Measurements from ENCODE around the gene PLEKHG3.

The PLEKHG3 gene

DNA sequence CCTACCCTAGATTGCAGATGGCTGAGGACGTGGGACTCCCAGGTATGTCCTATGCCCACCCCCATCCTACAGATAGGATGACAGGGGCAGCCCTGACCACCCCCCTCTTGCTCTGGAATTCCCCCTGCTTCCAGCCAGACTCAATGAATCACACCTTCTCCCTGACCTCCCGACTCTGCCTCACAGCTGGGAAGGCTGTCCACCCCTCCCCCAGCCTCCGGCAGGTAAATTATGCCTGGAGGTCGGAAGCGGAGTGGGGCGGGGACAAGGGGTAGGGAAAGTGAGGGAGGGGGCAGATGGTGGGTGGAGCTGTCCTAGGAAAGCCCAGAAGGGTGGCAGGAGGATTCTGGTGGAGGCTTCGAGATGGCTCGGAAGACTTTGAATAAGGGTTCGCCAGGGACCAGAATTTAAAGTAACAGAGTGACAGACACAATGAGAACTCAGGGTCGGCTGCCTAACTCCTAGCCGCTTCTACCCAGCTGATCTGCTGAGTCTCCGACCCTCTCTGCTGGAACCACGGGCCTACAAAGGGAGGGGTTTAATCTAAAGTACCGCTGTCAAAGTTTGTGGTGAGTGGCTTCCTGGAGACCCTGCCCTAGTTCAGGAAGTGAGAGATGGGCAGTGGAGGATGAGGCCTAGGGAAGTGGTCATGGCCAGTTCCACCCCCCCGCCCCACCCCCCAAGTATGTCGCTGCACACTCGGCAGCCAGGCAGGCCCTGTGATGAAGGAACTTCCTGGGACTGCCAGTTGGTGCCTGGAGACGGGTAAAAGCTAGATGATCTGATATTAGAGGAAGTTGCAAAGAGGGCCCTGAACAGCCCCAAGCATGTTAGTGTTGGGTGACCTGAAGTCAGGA lies 4.2 kb downstream of the PLEKHG3 start:
- peak in 1 of 6 experiments; percentile 31 for DNase-seq

DNA sequence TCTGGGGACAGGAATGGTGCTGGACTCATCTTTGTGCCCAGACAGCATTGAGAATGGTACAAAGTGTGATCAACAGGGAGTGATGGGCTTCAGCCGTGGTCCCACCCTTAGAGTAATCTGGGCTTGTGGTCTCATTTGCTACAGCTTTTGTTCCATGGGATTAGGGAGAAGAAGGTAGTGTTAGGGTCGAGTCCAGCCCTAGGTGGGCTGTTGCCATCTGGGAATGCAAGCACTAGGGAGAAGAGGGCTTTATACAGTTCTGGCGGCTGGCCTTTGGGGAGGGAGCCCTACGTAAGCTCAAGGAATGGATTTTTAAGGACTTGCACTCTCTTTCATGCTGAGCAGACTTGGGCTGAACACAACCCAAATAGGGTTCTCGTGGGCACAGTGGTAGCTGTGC lies 4.9 kb downstream of the PLEKHG3 start:
- DNase-seq, result no peak

DNA sequence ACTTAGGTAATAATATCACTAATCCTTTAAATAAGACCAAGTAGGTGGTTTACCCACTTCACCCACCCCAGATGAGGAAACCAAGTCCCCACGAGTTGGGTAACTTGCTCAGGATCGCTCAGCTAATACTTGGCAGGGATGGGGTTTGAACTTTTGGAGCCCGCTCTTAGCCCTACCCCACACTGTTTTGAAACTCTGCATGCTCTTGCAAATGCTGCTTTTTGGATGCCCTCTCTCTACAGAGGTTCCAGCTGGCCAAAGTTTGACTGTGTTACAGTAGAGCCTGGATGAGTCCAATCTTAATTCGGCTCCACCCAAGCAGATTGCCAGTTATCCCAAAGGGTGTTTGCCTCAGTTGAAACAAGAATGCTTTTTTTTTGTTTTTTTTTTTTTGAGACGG lies 6.8 kb downstream of the PLEKHG3 start:
- DNase-seq, result no peak

DNA sequence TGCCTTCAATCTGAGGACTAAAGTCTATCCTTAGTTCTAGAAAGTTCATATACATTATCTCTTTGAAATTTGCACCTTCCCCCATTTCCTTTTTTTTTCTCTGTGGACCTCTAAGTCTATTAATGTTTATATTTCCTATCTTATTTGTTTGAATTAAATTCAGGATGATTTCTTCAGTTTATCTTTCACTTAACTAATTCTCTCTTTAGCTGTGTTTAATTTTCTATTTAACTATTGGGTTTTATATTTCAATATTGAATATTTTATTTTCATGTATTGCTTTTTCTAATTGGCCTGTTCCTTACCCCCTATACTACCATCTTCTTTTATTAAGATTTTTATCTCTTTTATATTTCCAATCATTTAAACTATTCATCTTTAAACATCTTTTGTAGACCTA lies 9.5 kb downstream of the PLEKHG3 start:
- DNase-seq, result no peak

DNA sequence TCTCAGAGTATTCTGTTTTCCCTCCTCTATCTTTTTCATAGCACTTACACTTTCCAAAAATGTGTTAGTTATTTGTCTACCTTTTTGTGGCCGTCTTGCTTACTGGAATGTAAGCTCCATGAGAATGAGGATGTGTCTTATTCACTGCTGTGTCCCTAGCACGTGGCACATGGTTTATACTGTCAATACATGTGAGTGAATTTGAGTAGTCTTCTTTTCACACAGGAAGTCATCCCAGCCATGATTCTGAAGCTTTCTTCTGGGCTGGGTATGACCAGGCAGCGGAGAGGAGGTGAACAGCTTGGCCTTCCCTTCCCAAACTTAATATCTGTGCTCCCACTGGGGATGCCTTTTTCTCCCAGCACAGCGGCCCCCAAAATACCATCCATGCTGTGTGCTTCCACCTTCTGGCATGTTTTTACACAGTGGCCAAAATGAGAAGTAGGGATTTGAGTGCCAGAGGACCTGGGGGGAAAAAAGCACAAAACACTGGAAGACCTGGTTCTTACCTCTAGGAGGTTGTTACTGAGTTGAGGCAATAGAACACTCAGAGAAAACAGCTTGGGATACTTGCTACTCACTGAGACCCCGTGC lies 10.3 kb downstream of the PLEKHG3 start:
- no peak for DNase-seq

DNA sequence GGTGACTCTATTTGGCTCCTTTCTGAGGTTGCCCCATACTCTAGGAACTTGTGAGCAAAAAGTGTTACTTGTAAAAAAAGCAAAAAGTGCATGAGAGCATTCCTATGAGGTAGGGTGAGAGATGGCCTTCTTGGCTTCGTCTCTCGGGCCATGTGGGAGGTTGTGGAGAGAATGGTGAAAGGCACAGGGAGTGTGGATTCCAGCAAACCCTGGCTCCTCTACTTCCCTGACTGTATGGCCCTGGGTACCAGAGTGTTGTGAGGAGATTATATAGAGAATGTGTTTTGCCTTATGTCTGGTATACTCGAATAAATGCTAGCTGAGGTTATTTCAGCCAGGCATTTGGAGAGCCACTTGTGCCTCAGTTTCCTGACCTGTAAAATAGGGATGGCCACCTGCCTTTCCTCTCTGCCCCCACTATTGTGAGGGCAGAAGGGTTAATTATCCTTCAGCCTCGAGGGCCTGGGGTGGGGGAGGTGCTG lies 11.0 kb downstream of the PLEKHG3 start:
- DNase-seq, result no peak

DNA sequence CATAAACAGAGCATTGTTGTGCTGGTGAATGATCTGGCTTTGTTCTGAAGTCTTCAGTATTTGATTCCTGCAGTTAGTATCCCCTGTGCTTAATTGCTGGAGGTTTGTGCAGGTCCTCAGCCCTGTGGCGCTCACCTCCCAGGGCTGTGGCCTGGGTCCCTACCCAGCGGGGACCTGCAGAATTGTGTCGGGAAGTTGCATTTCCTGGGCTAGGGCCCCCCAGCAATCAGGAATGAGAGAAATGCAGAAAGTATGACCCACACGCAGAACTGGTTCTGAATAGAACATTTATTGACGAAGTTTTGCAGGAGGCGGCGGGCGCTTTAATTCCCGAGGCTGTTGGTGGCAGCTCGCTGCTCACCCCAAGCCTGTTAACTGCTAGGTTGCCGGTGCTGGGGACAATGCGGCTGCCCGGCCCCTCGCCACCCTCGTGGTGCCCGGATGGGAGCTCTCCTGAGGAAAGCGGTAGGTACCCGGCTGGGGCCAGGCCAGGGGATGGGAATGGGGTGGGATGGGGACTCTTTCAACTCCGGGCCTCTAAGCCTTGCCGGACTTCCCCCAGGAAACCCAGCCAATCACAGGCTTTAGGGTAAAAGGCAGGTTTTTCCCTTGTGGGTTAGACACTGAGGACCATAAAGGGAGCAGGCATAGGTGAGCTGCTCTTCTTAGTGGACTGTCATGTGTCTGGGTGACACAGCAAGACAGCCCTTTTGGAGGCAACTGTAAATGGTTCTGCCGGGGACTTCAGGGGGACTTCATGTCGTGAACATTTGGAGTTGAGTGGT lies 11.6 kb downstream of the PLEKHG3 start:
- no peak for DNase-seq

DNA sequence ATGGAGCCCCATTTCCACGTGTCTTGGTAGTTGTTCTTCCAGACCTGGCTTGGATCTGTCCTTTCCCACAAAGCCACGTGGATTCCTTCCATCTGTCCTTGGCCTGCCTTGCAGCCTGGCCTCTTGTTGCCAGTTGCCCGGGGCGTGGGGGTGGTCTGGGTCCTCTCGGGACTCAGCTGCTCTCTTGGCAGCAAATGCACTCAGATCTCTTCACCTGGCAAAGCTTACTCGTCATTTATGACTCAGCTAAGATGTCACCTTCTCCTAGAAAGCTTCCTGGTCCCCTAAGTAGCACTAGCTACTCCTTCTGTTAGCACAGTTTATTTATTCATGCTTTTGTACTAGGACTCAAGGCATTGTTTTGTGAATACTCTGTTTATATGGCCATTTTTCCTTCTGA lies 13.6 kb downstream of the PLEKHG3 start:
- DNase-seq, result no peak

DNA sequence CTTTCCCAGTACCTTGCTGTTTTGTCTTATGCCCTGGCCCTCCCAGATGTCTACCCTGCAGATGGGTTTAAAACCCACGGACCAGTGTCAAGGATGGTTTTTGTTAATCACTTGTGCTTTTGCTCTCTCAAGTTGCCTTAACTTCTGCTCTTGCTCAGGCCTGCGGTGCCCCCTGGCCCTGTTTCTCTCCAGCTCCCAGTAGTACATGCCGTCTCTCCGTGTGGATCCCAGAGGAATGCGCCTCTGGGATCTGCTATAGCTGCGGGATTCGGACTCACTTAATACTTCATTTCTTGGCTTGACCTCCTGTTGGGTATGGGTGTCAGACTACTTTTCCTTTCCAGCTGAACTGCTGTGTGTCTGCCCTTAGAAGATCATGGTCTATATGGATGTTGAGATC lies 14.5 kb downstream of the PLEKHG3 start:
- DNase-seq, result no peak

DNA sequence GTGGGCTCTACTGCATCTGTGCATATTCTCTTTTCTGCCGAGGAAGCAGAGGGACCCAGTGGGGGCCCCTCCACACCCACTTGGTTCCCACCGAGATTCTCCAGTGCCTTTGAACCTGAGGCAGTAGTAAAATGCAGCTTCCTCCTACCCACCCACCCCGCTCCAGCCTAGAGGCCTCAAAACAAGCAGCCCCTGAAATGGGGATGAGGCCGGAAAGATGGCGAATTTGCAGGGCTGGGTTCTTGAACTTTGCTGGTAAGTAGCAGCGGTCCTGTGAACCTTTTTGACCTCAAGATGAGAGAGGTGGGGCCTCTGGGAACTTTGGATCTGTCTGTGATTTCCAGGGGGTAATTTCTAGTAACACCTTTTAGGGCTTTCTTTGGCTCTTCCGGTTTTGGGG lies 15.4 kb downstream of the PLEKHG3 start:
- no peak for DNase-seq

DNA sequence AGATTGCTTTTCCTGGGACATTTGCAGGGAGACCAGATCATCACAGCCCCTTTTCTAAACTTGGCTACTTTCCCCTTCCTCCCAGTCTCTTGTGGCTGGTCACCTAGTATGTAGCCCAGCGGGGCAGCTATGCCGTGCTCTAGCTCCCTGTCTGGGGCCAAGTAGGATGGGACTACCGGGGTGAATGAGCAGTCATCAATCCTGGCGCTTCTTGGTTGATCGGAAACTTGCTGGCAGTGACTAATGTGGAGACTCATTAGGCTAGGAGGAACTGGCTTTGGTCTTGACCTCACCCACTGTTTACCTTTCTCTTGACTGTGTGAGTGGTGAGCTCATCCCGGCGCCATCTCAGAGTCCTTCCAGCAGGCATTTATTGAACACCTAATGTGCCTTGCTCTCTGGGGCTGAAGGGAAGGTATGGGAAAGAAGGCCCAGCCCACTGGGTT lies 15.9 kb downstream of the PLEKHG3 start:
- DNase-seq, result no peak

DNA sequence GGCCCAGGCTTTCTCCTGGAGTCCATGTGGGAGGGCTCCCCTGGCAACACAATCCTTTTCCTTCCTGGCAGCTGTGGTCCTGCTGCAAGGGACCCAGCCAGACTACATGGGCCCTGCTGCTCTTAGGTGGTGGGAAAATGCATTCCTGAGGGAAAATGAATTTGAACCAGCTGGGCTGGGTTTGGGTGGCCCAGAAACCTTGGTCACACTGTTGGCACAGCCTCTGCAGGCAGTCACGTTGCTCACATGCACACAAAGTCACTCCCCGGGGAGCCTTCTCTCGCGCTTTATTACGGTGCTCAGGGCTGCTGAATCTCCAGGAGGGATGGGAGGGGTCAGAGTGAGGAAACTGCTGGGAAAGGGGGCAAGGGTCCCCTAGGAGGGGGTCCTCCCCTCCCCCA lies 17.2 kb downstream of the PLEKHG3 start:
- DNase-seq, result no peak

DNA sequence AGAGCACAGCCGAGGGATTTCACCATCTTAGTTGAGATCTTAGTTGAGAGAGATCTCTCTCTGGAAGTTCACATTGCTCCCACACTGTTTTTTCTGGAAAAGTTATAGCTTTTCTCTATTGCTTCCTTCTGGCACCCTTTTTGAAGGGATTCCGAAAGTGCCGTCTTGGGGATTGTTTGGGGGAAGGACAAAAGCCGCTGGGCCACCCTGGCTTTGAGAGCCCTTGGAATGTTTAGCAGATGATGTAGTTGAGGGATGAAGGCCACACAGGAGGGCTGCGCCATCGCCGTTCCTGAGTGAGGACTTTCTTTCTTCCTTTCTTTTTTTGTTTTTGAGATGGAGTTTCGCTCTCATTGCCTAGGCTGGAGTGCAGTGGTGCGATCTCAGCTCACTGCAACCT lies 17.7 kb downstream of the PLEKHG3 start:
- no peak for DNase-seq

DNA sequence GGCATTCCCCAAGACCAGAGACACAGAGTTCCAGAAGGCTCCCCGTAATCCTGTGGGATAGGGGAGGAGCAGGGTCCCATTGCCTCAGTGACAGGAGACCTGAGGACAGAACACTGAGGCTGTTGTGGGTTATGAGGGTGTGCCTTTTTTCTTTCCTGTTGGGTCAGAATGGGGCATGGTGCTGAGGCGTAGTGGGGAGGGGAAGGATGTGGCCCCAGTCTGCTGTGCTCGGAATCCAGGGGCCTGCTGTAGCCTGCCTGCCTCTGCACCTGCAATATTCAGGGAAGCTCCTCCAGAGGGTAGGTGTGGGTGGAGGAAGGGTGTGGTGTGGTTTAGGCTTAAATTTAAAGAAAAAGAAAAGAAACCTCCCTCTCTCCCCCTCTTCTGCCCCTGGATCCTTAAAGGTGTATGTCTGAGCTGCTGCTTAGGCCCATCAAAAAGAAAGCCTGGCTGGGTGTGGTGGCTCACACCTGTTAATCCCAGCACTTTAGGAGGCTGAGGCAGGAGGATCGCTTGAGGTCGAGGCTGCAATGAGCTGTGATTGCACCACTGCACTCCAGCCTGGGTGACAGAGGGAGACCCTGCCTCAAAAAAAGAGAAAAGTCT lies 18.7 kb downstream of the PLEKHG3 start:
- peak in 1 of 6 experiments; percentile 24 for DNase-seq

DNA sequence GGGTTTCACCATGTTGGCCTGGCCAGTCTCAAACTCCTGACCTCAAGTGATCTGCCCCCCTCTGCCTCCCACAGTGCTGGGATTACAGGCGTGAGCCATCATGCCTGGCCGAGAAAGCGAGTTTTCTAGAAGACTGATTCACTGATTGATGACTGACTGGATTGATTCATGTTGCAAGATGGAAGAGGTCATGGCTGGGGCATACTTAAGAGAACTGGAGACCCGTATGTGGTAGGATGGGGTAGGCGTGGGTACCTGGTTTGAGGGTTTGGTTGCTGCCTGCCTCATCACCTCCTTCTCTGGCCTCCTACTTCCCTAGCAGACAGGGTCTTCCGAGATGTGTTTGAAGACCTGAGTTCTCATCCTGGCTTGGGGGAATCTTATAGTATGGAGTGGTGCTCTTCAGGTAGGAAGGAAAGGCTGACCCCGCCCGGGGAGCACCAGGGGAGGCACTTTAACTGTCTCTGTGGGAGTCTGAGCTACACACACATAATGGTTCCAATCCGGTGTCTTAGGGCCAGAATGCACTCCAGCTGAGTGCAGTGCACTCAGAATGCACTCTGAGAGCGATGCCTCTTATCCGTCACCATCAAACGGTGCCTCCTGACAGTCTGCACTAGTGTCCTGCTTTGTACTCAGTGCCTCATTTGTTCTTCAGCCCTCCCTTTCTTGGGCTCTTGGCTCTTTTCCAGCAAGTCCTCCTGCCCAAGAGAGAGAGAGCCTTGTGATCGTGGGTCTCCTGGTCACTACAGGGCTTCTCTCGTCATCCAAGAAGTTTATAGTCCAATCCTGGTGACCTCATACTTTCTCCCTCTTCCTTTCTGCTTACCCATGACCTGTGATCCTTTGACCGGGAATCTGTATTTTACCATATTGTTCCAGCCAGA lies 19.7 kb downstream of the PLEKHG3 start:
- DNase-seq, result no peak

DNA sequence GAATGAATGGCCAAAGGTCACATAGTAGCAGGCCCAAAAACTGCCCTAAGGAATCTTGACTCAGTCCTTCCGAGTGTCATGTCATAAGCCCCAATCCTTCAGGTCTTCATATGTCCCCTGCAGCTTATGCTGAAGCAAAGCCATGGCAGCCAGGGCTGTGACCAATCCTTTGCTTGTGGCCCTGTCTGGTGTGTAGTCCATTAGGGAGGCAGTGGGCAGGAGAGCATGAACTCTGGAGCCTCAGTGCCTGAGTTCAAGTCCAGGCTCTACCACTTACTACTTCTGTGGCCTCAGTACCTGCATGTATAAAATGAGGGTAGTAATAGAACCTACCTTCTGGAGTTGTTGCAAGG lies 20.3 kb downstream of the PLEKHG3 start:
- no peak for DNase-seq

DNA sequence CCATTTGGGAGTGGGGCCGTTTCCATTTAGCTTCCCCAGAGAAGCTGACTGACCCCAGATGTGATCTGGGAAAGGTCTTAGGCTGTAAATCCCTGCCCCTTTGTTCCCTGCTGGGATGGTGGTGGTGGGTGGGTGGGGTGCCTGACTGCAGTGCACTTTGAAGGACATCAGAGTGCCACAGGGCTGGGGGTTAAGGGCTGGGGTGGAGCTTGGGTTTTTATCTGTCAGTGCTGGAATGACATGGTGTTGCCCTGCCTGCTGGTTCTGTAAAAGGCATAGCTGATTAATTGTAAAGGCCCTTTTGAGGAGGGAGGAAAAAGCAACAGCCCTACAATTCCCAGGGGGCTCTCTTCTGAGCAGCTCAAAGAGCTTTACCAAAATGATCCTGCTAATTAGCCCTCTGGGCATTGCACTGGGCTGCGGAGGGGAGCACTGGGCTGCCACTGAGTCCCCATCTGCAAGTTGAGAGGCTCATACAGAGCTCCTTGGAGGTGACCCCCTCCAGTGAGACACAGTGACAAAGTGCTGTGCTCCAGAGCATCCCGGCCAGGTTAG lies 21.1 kb downstream of the PLEKHG3 start:
- DNase-seq, result no peak

DNA sequence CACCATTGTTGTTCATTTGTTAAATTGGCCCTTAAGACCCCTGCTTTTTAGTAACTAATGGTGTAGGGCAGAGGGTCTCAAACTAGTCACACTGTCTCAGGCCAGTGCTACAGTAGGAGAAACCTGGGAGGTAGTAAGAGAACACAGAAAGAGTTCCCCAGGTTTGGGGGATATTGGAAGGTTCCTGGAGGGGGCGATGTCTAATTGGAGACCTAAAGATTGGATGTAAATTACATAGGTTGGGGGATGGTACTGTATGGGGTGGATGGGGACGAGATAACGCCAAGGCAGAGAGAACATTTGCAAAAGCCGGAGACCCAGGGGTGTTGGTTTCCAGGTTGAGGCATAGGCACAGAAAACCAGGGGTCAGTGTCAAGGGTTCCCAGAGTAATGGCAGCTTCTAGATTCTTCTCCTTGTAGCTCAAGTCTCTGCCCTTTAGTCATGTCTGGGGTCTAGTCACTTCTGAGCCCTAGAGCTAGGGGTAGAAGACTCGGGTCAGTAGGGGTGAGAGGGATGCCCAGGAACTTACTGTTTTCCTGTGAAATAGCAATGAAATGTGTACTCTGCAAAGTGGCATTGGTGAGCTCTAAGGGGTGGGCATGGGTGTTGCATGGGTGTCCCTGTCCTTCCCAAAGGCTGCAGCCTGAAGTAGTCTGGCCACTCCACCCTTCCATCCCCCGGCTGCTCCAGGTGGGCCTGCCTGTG lies 21.8 kb downstream of the PLEKHG3 start:
- DNase-seq, result no peak

DNA sequence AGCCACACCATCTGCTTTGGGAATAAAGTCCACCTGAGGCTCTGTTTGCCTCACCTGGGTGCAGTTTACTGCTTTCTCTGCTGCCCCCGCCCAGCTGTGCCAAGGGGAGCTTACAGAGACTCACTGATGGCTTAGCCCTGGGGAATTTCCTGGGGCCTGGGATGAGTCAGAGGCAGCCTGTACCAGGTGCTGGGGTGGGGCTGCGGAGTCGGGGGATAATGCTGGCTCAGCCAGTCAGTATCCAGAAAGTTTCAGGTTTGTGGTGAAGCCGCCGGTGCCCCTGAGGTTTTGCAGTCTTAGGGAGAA lies 22.3 kb downstream of the PLEKHG3 start:
- DNase-seq, result no peak

DNA sequence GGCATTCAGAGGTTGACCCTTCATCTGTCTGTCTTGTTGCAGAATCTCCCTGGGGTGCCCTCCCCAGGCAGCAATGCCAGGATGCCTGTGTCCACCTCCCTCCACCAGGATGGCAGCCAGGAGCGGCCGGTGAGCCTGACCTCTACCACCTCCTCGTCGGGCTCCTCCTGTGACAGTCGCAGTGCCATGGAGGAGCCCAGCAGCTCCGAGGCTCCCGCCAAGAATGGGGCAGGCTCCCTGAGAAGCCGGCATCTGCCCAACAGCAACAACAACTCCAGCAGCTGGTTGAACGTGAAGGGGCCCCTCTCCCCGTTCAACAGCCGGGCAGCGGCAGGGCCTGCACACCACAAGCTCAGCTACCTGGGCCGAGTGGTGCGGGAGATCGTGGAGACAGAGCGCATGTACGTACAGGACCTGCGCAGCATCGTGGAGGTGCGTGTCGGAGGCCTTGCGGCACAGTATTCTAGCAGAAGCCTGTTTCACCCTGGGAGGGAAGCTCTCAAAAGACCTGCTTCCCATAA lies 23.4 kb downstream of the PLEKHG3 start:
- DNase-seq, result no peak

DNA sequence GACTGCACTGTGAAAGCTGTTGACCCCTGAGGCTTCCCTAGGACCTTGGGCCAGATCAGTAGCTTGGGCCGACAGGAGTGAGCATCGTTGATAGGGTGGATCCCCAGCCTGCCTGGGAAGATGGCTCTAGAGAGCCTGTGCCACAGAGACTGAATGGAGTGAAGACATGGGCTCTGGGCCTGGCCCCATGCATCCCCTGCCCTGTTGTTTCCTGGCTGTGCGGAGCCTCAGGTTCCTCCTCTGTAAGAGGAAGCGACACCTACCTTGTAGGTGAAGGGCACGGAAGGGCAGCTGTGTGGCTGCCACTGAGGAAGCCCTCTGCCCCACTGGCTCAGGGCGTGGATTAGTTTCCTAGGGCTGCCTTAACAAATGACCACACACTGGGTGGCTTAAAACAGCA lies 23.9 kb downstream of the PLEKHG3 start:
- no peak for DNase-seq

All from stimulated activated naive CD4-positive, alpha-beta T cell (primary cell).